Aorta (tissue), 5 donors: ENCODE results near the gene MEGF11. TPM values are rescaled to one million over a fixed set of nuclear protein-coding genes. Genes with fewer than 3 reads are reported as not detected.

Source experiments
- ATAC-seq: fragments of 200-7000 bp; cut with Tn5 transposase; one replicate; pipeline ENCODE4 v1.9.1; 2022; ENCODE audit warnings: moderate library complexity; ENCODE audit not compliant: low FRiP score
- DNase-seq, 2 donors: peaks; one replicate each; pipeline ENCODE4 v3.0.0-alpha.2; 2020
- H3K27ac ChIP-seq, 2 donors: one replicate each; pipeline ENCODE4 v1.5.1; 2013; ENCODE audit warnings: low read length in 2 of 2, mild to moderate bottlenecking in 2 of 2, moderate library complexity in 2 of 2, control low read depth in 1 of 2, inconsistent platforms in 1 of 2, low read depth in 1 of 2
- H3K27me3 ChIP-seq, 2 donors: one replicate each; pipeline ENCODE4 v1.6.1; 2013; ENCODE audit warnings: control low read depth in 1 of 2, low read length in 1 of 2, mild to moderate bottlenecking in 1 of 2, moderate library complexity in 1 of 2; ENCODE audit not compliant: insufficient read depth in 2 of 2, control insufficient read depth in 1 of 2
- H3K36me3 ChIP-seq, 2 donors: one replicate each; pipeline ENCODE4 v1.6.1; 2013; ENCODE audit warnings: control low read depth in 1 of 2, low read length in 1 of 2, mild to moderate bottlenecking in 1 of 2; ENCODE audit not compliant: insufficient read depth in 2 of 2, control insufficient read depth in 1 of 2
- H3K4me1 ChIP-seq, 2 donors: one replicate each; pipeline ENCODE4 v1.6.1; 2013; ENCODE audit warnings: low read length in 2 of 2, control low read depth in 1 of 2, mild to moderate bottlenecking in 1 of 2, moderate library complexity in 1 of 2; ENCODE audit not compliant: insufficient read depth in 2 of 2, control insufficient read depth in 1 of 2
- H3K4me3 ChIP-seq, 2 donors: one replicate each; pipeline ENCODE4 v1.5.1; 2013; ENCODE audit warnings: low read length in 2 of 2, control low read depth in 1 of 2, mild to moderate bottlenecking in 1 of 2
- H3K9me3 ChIP-seq: one replicate; pipeline ENCODE4 v1.6.1; 2013; ENCODE audit warnings: mild to moderate bottlenecking, low read length; ENCODE audit not compliant: control insufficient read depth
- WGBS, 2 donors: extraction: QIAGEN DNeasy Blood & Tissue Kit; methylation state at CpG; one replicate each; pipeline ENCODE4 v1.1.7; 2013; 5-methylcytosine and 5-hydroxymethylcytosine counted together
- intact Hi-C, 2 donors: fragments of 100-400 bp; cut with DNase I; formaldehyde crosslinking; loops; one replicate each; pipeline versions ENCODE4 v1.14.2 to v1.15.0; 2022
- polyA plus RNA-seq, 2 donors: library from polyadenylated mRNA; stranded (reverse); fragments of 200-250 nt; gene quantifications; one replicate each; pipeline ENCODE4 v1.2.3, GENCODE V29; 2013
- total RNA-seq, 2 donors: library from RNA; stranded (reverse); fragmentation: NEBNext Ultra II Directional; extraction: Animal tissue kit (Norgen Biotek cat#: 25700); gene quantifications; one replicate each; pipeline ENCODE4 v1.2.1, GENCODE V29; 2021
- donor health status: healthy with polysubstance abuse.
- donor health status: Bipolar disorder and iron deficiency.
- donor health status: DM: no; HTN: no; CAD: no.
- donor health status: DM: no; HTN: no; CAD: no.
- donor health status: DM: yes; HTN: yes; CAD: no.

MEGF11 gene
- total and polyA plus RNA-seq, 4 donors: not detected

DNA sequence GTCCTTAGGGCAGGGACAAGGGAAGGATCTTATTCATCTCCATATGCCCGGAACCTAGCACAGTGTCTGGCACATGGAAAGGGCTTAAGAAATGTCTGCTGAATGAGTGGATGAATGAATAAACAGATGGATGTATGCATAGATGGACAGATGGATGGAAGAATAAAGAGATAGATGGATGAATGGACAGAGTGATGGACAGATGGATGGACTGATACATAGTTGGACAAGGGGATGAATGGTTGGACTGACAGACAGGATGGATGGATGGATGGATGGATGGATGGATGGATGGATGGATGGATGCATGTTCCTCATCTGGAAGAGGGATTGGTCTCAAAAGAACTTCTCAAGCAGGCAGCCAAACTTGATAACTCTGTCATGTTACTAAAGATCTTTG is 177.6 kb downstream of the MEGF11 start:
- ATAC-seq: no peak
- intact Hi-C loops: no loop called here
- WGBS, 2 donors: 92 to 97% methylated on average over 1 of the region's 1 CpG

GRCh38 chr15:66072616-66073361 is 180.8 kb downstream of the MEGF11 start:
- ATAC-seq: no peak
- Histone ChIP-seq H3K27me3 (no peaks in the 10 kb centered on the region), H3K9me3 (no peaks in the 10 kb centered on the region), H3K4me3 (no peak overlapping the region), H3K27ac (no peak overlapping the region), H3K36me3 (no peaks in the 10 kb centered on the region), H3K4me1 (no peaks in the 10 kb centered on the region)
- intact Hi-C loops: no loop called here
- no peak for DNase-seq
- WGBS, 2 donors: 34 to 46% methylated on average over 11 of the region's 11 CpGs

More for the DNA sequence above, 177.6 kb downstream of the MEGF11 start:
- H3K4me3 ChIP-seq: no peak overlapping the region
- no peaks in the 10 kb centered on the region for H3K4me1 ChIP-seq
- no peak overlapping the region for H3K27ac ChIP-seq
- H3K9me3 ChIP-seq: no peaks in the 10 kb centered on the region
- H3K36me3 ChIP-seq: no peaks in the 10 kb centered on the region
- no peak for DNase-seq
- no peaks in the 10 kb centered on the region for H3K27me3 ChIP-seq

DNA sequence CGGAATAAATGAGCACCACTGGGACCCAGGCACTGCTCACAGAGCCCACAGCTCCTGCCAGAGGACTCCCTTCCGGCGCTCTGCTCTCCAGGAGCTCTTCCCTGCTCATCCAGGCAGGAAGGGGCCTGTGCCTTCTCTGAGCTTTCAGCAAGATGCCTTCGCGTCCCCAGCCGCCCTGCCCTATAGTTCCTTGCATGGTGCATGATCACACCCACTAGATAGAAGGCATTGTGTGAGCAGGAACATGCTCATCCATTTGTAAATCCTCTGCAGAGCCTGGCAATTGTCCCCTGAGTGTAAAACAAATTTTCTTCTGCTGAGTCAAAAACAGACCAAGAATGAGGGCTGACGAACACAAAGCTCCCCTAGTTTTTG is 181.6 kb downstream of the MEGF11 start:
- 90 to 93% methylated on average over 7 of the region's 7 CpGs for WGBS, 2 donors
- H3K27me3 ChIP-seq: no peaks in the 10 kb centered on the region
- ATAC-seq (no peak), DNase-seq (no peak)
- no peak overlapping the region for H3K4me3 ChIP-seq
- no peaks in the 10 kb centered on the region for H3K36me3 ChIP-seq
- H3K27ac ChIP-seq: no peak overlapping the region
- intact Hi-C loops: no loop called here
- H3K9me3 ChIP-seq: no peaks in the 10 kb centered on the region
- H3K4me1 ChIP-seq: no peaks in the 10 kb centered on the region

DNA sequence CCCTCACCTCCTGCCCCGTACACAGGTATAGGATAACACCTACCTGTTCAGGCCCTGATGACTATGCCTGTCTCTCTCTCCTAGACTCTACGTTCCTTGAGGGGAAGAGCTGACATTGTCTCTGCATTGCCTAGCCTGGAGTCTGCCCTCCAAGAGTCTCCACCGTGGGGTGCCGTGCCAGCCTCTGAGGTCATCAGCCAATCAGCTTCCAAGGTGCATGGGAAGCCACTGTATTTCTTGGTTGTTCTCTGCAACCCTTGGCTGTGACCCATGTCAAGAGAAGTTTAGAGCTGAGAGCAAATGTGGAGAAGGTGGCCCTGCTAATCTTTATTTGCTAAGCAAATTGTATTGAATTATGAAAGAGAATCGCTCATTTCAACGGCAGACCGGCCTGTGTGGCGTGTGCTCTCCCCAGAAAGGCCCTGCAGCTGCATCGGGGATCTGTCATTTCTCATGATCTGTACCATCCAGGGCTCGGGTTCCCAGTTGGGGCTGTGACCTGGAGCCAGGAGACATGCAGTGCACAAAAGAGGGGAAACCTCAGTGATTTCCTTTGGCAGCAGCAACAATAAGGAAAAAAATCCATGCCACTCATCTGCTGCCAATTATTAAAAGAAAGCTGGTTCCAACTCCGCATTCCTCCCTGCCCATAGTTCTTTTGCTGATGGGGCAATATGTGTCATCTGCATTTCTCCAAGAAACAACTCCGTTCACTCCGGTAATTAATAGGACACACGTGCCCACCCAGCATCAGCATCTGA is 182.2 kb downstream of the MEGF11 start:
- Histone ChIP-seq H3K4me3 (no peak overlapping the region), H3K9me3 (no peaks in the 10 kb centered on the region), H3K4me1 (no peaks in the 10 kb centered on the region), H3K27me3 (no peaks in the 10 kb centered on the region), H3K36me3 (no peaks in the 10 kb centered on the region), H3K27ac (no peak overlapping the region)
- 79 to 89% methylated on average over 14 of the region's 14 CpGs for WGBS, 2 donors
- DNase-seq (no peak), ATAC-seq (no peak)
- intact Hi-C loops: no loop called here

- ATAC-seq: no peak
- WGBS, 2 donors: 95 to 96% methylated on average over 7 of the region's 7 CpGs
- no peak overlapping the region for H3K27ac ChIP-seq
- H3K9me3 ChIP-seq: no peaks in the 10 kb centered on the region
- H3K4me3 ChIP-seq: no peak overlapping the region
- no peaks in the 10 kb centered on the region for H3K27me3 ChIP-seq
- H3K4me1 ChIP-seq: no peaks in the 10 kb centered on the region
- H3K36me3 ChIP-seq: no peaks in the 10 kb centered on the region
- DNase-seq: no peak
- intact Hi-C loops: no loop called here
These were observed 183.2 kb downstream of the MEGF11 start for GRCh38 chr15:66070220-66070934.

DNA sequence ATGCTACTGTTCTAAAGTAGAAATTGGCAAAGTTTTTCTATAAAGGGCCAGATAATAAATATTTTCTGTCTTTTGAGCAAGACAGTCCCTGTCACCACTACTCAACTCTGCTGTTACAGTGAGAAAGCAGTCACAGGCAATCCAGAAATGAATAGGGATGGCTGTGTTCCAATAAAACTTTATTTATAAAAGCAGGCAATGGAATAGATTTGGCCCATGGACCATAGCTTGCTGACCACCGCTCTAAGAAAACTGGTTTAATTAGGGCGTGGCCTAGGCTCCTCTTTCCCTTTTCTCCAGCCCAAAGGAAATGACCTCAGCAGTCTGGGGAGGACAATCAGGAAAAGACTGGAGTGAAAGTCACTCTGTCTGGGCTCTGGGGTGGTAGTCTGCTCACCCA is 183.8 kb downstream of the MEGF11 start:
- no peaks in the 10 kb centered on the region for H3K36me3 ChIP-seq
- ATAC-seq: no peak
- H3K27ac ChIP-seq: no peak overlapping the region
- H3K4me1 ChIP-seq: no peaks in the 10 kb centered on the region
- 84 to 89% methylated on average over 2 of the region's 2 CpGs for WGBS, 2 donors
- no peaks in the 10 kb centered on the region for H3K27me3 ChIP-seq
- no peaks in the 10 kb centered on the region for H3K9me3 ChIP-seq
- DNase-seq: no peak
- intact Hi-C loops: no loop called here
- no peak overlapping the region for H3K4me3 ChIP-seq

DNA sequence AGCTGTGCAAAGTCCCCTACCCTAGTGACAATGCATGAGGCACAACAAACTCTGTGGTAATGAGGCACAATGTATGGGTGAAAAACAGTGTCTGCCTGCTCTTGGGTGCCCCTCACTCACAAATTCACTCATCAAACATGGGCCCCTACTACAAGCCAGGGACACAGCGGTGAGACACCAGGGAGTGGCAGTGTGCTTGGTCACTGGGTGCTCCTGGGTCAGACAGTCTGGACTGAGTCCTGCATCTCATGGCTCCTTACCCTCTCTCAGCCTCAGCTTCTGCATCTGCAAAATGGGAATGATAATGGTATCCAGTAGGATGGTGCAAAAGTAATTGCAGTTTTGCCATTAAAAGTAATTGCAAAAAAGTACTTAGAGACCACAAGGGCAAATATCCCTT is 184.7 kb downstream of the MEGF11 start:
- 93 to 97% methylated on average over 1 of the region's 1 CpG for WGBS, 2 donors
- Histone ChIP-seq H3K27ac (no peak overlapping the region), H3K4me1 (no peaks in the 10 kb centered on the region), H3K4me3 (no peak overlapping the region), H3K9me3 (no peaks in the 10 kb centered on the region), H3K36me3 (no peaks in the 10 kb centered on the region), H3K27me3 (no peaks in the 10 kb centered on the region)
- DNase-seq (no peak), ATAC-seq (no peak)
- intact Hi-C loops: no loop called here

DNA sequence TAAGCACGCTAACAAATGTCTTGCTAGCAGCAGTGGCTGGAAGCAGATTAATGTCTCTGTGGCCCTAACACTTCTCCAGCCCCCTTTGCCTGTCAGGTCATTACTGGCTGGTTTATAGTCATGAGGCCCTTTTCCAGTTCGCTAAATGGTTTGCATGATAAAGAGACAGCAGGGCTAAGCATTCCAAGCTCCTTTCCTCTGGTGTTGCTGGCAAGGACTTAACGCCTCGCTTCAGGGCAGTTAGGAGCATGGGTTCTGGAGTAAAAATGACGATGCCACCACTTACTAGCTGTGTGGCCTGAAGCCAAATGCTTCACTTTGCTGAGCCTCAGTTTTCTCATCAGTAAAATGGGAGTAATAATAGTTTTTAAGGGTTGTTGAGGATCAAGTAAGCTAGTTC is 185.9 kb downstream of the MEGF11 start:
- Histone ChIP-seq H3K4me3 (no peak overlapping the region), H3K9me3 (no peaks in the 10 kb centered on the region), H3K4me1 (no peaks in the 10 kb centered on the region), H3K36me3 (no peaks in the 10 kb centered on the region), H3K27me3 (no peaks in the 10 kb centered on the region), H3K27ac (no peak overlapping the region)
- intact Hi-C loops: no loop called here
- ATAC-seq: no peak
- DNase-seq: no peak
- 69 to 78% methylated on average over 5 of the region's 5 CpGs for WGBS, 2 donors
